Tibial nerve (tissue), 4 donors: ENCODE results near the gene PZP. TPM values are rescaled to one million over a fixed set of nuclear protein-coding genes. Genes with fewer than 3 reads are reported as not detected.

Experiments used
- DNase-seq, 2 donors: peaks; one replicate each; pipeline ENCODE4 v3.0.0-alpha.2; 2019; ENCODE audit warnings: low spot score in 2 of 2
- H3K27ac ChIP-seq, 4 donors: fragments of 200-600 bp; sonication (generic) in 3 of 4; one replicate each; pipeline ENCODE4 v1.5.1; 2017 to 2019; ENCODE audit warnings: mild to moderate bottlenecking in 1 of 4
- H3K27me3 ChIP-seq, 2 donors: fragments of 200-600 bp; sonication (generic) in 1 of 2; one replicate each; pipeline versions ENCODE4 v1.5.1 to v1.6.0; 2017 to 2019
- H3K36me3 ChIP-seq, 3 donors: fragments of 200-600 bp; sonication (generic); one replicate each; pipeline ENCODE4 v1.5.1; 2018 to 2019
- H3K4me1 ChIP-seq, 4 donors: fragments of 200-600 bp; sonication (generic) in 3 of 4; one replicate each; pipeline ENCODE4 v1.5.1; 2017 to 2019
- H3K4me3 ChIP-seq, 4 donors: fragments of 200-600 bp; sonication (generic) in 3 of 4; one replicate each; pipeline ENCODE4 v1.5.1; 2017 to 2019; ENCODE audit warnings: mild to moderate bottlenecking in 1 of 4, moderate library complexity in 1 of 4
- H3K9me3 ChIP-seq, 4 donors: fragments of 200-600 bp; sonication (generic) in 3 of 4; one replicate each; pipeline ENCODE4 v1.5.1; 2017 to 2019
- CTCF ChIP-seq, 5 experiments: fragments of 200-600 bp in 3 of 5; fragments of 450-650 bp in 2 of 5; sonication (generic) in 3 of 5; IDR thresholded peaks; one replicate each; pipeline ENCODE4 v1.5.1; 2016 to 2019; ENCODE audit warnings: antibody characterized with exemption in 5 of 5, mild to moderate bottlenecking in 3 of 5, moderate library complexity in 2 of 5
- EP300 ChIP-seq, 2 donors: sonication (generic); formaldehyde crosslinking; IDR thresholded peaks; one replicate each; pipeline ENCODE4 v1.6.1; 2017; ENCODE audit warnings: antibody characterized with exemption in 2 of 2, mild to moderate bottlenecking in 1 of 2
- POLR2A ChIP-seq, 2 donors: fragments of 450-650 bp; IDR thresholded peaks; one replicate each; pipeline ENCODE4 v1.6.1; 2017; ENCODE audit warnings: antibody characterized with exemption in 2 of 2, mild to moderate bottlenecking in 2 of 2, moderate library complexity in 2 of 2
- WGBS, 2 donors: methylation state at CpG; one replicate each; pipeline ENCODE4 v1.1.5; 2018; 5-methylcytosine and 5-hydroxymethylcytosine counted together
- total RNA-seq, 4 donors: library from RNA; depleted of rRNA; stranded (reverse); fragments of >200 nt; gene quantifications; one replicate each; pipeline ENCODE4 v1.1.0, GENCODE V29; 2016

Gene PZP
- total RNA-seq, 4 donors from 2014 or later = 0.22 to 0.59 (median 0.30) TPM; not detected in 1

DNA sequence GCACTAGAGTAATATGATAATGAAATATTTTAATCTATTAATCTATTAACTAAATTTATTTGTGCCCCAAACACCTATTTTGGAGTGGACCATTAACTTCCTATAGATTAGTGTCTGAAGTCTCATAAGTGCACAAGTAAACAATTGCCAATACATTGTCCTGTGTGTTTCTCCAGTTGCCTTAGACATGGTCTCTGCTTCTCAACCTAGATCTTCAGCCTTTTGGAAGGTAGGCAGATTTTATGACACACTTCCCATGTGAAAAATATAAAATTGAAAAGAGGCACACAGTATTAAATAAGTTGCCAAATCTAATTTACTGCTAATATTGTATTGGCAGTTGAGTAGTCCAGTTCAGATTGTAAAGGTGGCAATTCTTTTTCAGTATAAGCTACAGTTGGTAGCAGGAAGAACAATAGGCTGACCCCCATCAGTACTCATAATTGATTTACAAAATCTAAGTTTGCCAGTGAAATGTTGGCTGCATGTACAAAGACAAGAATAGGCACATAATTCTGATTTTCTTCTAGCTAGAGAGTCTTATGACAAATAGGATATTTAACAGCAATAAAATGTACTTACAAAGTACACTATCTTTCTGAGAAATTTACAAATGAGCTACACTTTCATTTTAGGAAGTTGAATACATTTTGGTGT, 103.3 kb downstream of the PZP start:
- Histone ChIP-seq H3K27me3 (no peaks in the 10 kb centered on the region), H3K4me3 (no peak overlapping the region), H3K4me1 (peaks cover 0 to 3% (median 0%) of the 10 kb centered on the region in 4 donors), H3K36me3 (peaks cover 0 to 89% (median 2%) of the 10 kb centered on the region in 3 donors), H3K27ac (peak overlapping the region in 1 of 4 donors; percentile 14), H3K9me3 (no peaks in the 10 kb centered on the region)
- no peak for DNase-seq
- no peak for TF ChIP-seq POLR2A (IDR thresholded peaks at IDR 0.05)
- no peak for TF ChIP-seq CTCF (IDR thresholded peaks at IDR 0.05)
- TF ChIP-seq EP300 (IDR thresholded peaks at IDR 0.05) = no peak

DNA sequence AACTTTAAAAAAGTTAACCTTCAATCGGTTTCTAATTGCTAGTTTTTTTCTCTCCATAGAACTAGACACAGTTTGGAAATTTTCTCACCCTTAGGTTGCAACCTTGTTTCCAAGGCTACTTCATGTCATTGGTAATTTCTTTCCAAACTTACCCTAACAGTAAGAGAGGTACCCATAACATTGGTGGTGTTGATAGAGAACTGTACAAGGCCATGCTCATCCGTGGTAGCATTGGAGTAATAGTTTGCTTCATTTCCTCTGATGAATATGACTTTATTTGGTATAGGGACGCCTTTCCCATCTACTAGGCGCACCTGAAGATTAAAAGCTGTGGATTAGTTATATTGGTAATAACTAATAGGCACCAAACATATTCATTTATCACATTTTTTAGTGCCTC, 104.1 kb downstream of the PZP start:
- no peaks in the 10 kb centered on the region for H3K4me1 ChIP-seq
- DNase-seq = no peak
- no peaks in the 10 kb centered on the region for H3K9me3 ChIP-seq
- H3K27me3 ChIP-seq = no peaks in the 10 kb centered on the region
- H3K4me3 ChIP-seq = no peak overlapping the region
- no peak overlapping the region for H3K27ac ChIP-seq
- TF ChIP-seq EP300 (IDR thresholded peaks at IDR 0.05) (no peak), POLR2A (IDR thresholded peaks at IDR 0.05) (no peak)
- H3K36me3 ChIP-seq = peaks cover 0 to 89% (median 2%) of the 10 kb centered on the region in 3 donors
- whole genome bisulfite sequencing, 2 donors = 66 to 73% methylated on average over 4 of the region's 4 CpGs

DNA sequence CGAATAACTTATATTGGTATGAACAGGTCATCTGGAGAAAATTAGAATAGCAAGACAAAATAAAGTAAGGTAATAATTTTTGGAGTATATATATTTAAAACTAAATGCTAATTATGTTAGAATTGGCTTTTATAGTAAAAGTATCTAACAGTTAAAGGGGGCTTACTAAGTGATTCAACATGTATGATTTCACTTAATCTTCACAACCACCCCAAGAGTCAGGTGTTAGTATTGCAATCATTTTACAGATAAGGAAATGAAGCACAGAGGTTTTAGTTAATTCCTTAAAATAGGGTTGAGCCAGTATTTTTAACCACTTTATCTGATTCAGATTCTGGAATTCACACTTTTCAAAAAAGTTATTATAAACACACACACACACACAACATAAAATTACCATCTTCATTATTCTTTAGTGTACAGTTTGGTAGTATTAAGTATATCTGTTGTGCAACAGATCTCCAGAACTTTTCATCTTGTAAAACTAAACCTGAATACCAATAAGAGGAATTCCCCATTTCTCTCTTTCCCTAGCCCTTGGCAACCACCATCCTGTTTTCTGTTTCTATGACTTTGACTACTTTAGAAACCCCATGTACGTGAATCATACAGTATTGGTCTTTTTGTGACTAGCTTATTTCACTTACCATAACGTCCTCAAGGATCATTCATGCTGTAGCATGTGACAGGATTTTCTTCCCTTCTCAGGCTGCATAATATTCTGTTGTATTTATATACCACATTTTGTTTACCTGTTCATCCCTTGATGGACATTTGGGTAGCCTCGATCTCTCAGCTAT, 104.9 kb downstream of the PZP start:
- TF ChIP-seq POLR2A (IDR thresholded peaks at IDR 0.05) (no peak), CTCF (IDR thresholded peaks at IDR 0.05) (no peak), EP300 (IDR thresholded peaks at IDR 0.05) (no peak)
- DNase-seq = no peak
- Histone ChIP-seq H3K4me3 (no peak overlapping the region), H3K9me3 (no peaks in the 10 kb centered on the region), H3K27ac (no peak overlapping the region), H3K4me1 (no peaks in the 10 kb centered on the region), H3K36me3 (peaks cover 0 to 91% (median 0%) of the 10 kb centered on the region in 3 donors), H3K27me3 (no peaks in the 10 kb centered on the region)
- 85 to 90% methylated on average over 4 of the region's 4 CpGs for WGBS, 2 donors

DNA sequence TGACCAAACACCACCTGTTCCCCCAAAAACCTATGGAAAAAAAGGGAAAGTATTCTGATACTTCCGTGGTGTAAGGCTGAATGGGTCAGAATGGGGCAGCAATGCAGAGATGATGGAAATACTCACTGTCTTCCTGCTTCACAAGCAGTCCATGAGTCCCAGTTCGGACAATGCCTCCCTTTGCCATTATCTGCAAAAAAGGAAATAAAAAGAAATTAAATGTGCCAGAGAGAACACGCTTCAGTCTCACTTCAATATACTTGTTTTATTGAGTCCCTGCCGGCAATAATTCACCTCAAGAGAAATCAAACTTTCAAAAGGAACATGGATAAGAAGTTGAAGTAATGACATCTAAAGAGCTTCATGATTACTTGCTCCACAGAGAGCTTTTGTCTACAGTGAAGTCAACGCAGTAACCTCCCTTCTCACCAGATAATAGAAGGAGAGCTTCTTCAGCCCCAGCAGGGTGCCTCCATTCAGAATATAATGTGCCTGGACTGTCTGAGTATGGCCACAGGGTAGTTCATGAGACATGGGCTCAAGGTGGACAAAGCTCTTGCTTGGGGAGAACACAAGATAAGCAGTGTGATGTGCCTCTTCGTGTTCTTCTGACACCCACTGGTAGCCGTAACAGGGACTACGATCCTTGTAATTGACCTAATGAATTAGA, 107.0 kb downstream of the PZP start:
- Histone ChIP-seq H3K27me3 (no peaks in the 10 kb centered on the region), H3K36me3 (peaks cover 0 to 90% (median 2%) of the 10 kb centered on the region in 3 donors), H3K4me1 (no peaks in the 10 kb centered on the region), H3K27ac (no peak overlapping the region), H3K4me3 (no peak overlapping the region), H3K9me3 (no peaks in the 10 kb centered on the region)
- WGBS, 2 donors = 70 to 80% methylated on average over 8 of the region's 8 CpGs
- DNase-seq = no peak
- TF ChIP-seq EP300 (IDR thresholded peaks at IDR 0.05) (no peak), POLR2A (IDR thresholded peaks at IDR 0.05) (no peak), CTCF (IDR thresholded peaks at IDR 0.05) (no peak)

- no peaks in the 10 kb centered on the region for H3K27me3 ChIP-seq
- TF ChIP-seq POLR2A (IDR thresholded peaks at IDR 0.05) (no peak), EP300 (IDR thresholded peaks at IDR 0.05) (no peak), CTCF (IDR thresholded peaks at IDR 0.05) (no peak)
- WGBS, 2 donors = 96 to 100% methylated on average over 2 of the region's 2 CpGs
- H3K4me1 ChIP-seq = no peaks in the 10 kb centered on the region
- H3K4me3 ChIP-seq = no peak overlapping the region
- H3K9me3 ChIP-seq = no peaks in the 10 kb centered on the region
- no peak overlapping the region for H3K27ac ChIP-seq
- peaks cover 0 to 87% (median 2%) of the 10 kb centered on the region in 3 donors for H3K36me3 ChIP-seq
- no peak for DNase-seq
Measured at GRCh38 chr12:9099552-9100190, 108.5 kb downstream of the PZP start.
